CD4-positive, alpha-beta T cell treated with Interleukin-12 subunit alpha and Interleukin-12 subunit beta, for 1 hour (primary cell): ENCODE results near the gene AP4E1.
A peak's percentile ranks its signal among the peaks of the same experiment; 100 is the strongest.
"Not testable (repeated sequence)": the region's sequence is repeated elsewhere in the genome, so short reads cannot be mapped to it uniquely, and the experiment has no call there.

Source experiments
- DNase-seq: peaks from one replicate; pipeline ENCODE4 v3.0.0-alpha.2; 2020

The AP4E1 gene

DNA sequence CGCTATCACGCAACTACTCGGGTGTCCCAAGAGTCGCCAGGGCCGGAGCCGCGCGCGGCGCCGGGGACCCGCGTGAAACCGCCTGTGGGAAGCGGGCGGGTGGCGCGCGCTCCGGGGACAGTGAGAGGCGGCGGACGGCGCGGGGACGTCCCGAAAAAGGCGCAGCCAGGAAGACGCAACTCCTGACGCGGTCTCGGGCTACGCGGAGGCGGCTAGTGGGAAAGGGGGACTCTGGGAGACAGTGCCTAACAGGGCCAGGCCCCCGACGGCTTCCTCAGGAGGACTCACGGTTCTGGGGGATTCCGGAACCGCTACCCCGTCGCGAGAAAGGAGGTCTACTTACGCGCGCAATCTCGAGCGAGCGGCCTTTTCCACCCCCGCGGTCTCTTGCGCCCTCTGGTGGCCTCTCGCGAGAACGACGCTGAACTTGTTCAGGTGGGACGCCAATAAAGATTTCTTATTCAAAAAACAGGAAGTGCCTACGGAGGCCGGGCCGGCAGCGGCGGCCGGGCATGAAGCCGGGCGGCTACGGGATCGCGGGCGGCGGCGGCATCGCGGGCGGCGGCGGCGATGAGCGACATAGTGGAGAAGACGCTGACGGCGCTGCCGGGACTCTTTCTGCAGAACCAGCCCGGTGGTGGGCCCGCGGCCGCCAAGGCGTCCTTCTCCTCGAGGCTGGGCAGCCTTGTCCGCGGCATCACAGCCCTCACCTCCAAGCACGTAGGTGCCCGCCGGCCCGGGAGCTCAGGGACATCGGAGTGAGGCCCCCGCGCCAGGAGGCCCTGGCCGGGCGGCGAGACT is at the start of gene AP4E1:
TSS of gene AP4E1 (plus strand) at position 475 of the 801 bp plus-strand sequence. CDS start at position 571, 96 bp downstream.
- DNase-seq = peak; percentile 96

DNA sequence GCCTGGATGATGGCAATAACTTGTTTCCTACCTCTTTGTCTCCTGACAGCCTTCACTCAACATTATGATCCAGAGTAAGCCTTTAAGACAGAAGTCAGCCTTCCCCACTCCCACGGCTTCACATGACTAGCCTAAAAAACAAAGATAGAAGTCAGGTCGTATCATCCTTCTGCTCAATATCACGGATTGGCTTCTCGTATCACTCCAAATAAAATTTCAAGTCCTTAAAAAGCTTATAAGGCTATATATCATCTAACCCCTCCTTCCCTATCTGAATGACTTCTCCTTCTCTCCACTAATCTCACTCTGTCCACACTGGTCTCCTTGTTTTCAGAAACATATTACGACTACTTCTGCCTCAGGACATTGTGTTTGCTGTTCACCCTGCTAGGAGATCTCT is 47.7 kb upstream of the AP4E1 start:
- DNase-seq = no peak

DNA sequence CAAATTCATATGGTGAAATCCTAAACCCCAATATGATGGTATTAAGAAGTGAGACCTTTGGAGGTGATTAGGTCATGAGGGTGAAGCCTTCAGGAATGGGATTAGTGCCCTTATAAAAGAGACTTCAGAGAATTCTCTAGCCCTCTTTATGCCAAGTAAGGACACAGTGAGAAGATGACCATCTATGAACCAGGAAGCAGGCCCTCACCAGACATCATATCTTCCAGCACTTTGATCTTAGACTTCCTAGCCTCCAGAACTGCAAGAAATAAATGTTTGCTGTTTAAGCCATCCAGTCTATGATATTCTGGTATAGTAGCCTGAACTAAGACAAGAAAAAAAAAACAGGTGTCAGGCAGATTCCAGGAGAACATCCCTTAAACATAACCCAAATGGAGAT is 45.9 kb upstream of the AP4E1 start:
- no peak for DNase-seq

DNA sequence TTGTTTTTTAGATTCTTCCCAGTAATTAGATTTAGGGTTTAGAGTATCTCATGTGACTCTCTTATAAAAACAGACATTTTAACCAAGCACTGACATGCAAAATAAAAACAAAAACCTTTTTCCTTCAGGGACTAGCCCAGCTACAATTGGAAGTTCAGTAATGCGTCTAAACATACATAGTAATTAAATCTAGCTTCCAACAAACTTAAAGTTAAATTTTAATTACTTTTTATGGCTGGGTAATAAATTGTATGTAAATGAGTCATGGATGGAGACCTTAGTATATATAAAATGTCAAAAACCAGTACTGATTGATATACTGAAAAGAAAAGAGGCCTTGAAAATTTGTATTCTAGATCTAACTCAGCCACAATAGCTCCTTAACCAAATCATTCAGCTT is 43.6 kb upstream of the AP4E1 start:
- no peak for DNase-seq

DNA sequence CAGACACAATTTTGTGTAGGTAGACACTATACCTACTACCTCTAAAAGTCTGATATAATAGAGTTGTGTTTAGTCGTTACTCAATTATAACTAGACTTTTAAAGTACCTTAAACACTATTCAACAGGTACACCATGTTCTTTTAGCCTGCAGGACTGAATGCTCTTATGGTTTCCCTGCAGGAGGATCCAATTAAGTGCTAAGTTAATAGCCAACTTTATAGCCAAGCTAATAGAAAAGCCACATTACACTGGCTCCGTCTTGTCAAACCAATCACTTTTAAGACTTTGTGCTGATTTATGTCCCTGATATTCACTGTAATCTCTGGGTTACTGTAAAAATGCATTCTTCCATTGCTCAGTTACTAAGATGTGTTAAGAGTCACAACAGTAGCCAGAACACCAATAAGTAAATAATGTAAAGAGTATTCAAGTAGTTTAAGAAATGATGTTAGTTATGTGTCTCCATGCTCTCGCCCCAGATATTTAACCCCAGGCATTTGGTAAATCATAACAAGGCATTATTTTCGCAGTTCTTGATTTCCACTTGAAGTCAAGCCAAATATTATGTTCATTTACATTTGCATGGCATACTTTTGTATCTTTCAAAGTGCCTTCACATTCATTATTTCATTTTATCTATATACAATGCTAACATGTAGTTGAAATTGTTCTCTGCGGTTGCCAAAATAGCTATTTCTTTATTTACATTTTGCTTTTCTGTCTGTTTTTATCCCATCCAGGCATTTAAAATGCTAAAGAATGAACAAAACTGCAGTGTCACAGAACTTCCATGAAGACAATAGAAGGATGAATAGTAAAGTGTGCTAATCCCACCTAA is 42.7 kb upstream of the AP4E1 start:
- DNase-seq = no peak

DNA sequence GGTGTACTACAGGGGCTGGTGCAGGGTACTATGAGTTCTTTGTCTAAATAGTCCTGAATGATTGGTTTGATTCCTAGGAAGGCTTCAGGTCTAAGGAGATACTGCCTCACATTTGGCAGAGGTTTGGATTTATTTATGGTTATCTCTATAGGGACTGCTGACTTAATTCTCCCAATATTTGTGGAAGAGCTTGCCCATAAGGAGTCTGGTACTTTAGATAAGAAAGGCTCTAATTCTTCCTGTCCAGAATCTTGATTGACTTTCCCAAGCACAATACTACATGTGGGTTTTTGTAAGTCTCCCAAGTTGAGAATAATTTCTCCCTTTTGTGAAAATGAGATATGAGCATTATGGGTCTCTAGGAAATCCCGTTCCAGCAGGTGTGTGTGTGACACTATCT is 36.7 kb upstream of the AP4E1 start:
- DNase-seq = no peak

DNA sequence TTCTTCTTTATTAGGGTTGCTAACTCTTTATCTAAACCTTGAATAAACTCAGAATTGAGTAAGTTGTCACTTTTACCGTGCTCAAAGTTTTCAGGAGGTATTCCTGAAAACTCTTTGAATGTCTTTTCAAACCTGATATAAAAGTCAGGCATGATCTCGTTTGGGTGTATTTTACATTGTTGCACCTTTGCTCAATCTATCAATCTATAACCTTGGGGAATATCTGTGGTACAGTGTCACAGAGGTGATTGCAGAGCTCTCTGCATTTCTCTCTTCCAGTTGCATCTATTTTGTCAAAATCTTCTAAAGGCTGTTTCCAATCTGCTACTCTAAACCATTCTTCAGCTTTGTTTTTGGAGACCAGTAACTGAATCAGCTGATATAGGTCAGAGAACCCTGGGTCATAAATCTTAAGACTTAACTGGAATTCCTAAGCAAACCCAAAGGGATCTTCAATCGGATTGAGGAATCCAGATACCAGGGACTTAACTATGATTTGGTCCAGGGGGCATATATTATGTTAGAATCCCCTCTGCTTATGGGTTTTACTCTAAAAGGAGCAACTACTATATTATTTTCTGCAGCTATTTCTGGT is 35.6 kb upstream of the AP4E1 start:
- DNase-seq = no peak

DNA sequence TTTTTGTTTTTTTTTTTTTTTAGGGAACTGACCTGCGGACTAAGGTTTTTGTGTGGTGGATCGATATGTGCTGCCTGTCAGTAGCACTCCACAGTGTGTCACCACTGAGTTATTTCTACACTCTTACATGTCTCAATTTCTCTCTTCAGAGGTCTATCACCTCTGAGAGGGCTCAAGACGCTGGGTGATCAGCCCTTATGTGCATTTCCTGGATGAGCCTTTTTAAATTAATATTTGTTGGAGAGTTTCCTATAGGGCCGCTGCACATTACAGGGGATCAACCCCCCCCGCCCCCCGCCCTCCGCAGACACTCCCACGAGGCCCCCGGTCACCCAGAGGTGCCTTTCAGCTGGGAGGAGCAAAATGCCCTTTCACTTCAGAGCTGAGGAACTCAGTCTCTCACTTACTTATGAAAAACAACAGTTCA is 34.5 kb upstream of the AP4E1 start:
- no peak for DNase-seq

DNA sequence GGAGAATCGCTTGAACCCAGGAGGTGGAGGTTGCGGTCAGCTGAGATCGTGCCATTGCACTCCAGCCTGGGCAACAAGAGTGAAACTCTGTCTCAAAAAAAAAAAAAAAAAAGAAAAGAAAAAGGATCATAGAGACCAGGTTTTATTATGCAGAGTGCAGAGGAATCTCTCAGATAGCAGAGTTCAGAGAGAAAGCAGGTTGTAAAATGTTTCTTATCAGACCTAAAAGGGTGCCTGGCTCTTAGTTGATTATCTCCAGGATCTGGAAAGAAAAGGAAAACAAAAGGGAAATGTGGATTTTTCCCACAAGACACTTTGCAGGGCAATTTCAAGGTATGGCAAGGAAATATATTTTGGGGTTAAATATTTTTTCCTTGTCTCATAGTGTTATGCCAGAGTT is 33.2 kb upstream of the AP4E1 start:
- not testable (repeated sequence) for DNase-seq

DNA sequence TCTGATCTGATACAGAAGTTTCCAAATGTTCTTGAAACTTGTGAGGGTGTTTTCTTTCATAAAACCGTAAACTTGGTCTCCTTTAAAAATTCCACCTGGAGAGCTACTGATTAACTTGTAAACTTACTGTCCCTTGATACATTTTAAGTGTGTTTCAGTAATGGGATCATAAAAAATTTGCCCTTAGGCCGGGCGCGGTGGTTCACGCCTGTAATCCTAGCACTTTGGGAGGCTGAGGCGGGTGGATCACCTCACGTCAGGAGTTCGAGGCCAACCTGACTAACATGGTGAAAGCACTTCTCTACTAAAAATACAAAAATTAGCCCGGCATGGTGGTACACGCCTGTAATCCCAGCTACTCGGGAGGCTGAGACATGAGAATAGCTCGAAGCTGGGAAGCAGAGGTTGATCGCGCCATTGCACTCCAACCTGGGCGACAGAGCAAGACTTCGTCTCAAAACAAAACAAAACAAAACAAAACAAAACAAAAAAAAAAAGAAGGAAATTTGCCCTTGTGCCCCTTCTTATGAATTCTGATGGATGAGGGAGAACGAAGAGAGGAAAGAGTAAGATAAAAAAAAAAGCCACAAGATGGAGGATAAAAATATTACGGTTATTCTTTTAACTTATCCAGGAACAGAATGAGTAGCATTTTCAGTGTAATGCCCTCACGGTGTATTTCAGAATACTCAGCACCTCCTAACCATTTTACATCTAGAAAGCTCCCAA is 32.1 kb upstream of the AP4E1 start:
- DNase-seq = no peak

DNA sequence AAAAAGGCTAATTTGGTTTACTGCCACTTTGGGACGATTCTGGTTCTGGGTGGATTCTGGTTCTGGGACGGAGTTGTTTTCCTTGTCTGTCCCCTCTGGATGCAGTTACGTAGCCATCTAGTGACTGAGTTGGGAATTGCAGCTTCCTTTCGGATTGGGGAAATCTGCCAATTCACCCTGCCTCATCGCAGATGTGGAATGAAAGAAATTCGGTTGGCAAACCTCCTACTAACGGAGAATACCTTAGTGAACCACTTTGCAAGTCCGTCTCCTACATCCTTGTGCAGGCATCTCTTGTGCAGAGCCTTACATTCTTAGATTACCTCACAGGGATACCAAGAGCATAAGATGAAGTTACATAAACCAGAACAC is 31.5 kb upstream of the AP4E1 start:
- DNase-seq = peak; percentile 79

DNA sequence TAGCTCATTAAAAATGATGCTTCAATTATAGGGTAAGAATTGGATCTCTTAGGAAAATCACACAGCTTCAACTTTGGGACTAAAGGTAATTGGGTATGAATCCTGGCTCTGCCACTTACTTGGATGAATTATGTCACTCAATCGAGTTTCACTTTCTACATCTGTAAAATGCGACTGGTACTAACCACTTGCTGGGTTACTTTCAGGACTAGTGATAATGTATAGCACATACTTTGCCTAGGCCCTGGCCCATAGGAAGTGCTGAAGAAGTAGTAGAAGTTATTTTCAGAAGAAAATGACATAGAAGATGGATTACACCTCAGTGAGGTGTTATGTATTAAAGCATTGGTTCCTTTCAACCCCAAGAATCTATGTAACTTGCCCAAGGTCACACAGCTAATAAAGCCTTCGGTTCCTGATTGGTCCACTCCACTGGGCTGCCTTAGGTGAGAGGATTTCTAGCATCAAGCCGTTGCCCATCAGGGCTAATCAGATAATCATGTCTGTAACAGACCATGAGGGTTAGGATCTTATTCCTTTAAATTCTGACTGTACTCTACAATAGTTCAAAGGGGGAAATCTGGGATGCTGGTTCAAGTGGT is 29.4 kb upstream of the AP4E1 start:
- peak; percentile 7 for DNase-seq

DNA sequence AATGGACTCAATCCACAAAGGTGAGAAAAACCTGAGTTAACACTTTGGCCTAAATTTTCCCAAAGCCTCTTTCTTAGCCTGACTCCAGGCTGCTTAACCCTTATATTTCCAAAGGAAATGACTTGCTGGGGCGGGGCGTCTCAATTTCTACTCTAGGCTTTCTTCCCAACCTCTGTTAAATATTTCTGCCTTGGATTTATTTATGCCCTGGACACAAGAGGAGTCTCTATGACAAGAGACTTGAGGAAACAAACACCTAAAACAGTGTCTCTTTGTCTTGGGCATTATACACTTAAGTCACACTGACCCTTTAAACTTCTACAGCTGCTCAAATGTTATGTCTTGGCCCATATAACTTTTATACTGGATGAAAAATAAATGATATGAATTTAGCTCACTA is 28.3 kb upstream of the AP4E1 start:
- no peak for DNase-seq

DNA sequence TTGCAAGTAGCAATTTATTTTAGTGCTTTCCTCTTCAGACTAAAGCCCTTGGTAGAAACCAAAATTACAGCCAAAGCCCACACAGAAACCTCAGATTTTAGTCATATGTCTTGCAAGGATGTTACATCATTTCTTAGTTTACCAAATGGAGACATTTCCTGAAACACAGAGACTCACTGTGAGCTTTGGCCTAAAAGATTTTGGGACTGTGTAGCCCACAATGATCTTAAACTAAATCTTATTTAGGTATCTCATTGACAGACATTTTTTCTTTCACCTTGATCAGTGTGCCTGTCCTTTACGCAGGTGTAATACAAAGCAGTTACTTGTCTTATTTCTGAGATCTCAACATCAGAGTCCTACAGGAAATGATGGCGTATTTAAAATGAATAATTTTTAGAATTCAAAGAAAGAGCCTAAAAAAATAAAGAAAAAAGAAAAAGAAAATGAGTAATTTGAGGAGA is 27.8 kb upstream of the AP4E1 start:
- no peak for DNase-seq

DNA sequence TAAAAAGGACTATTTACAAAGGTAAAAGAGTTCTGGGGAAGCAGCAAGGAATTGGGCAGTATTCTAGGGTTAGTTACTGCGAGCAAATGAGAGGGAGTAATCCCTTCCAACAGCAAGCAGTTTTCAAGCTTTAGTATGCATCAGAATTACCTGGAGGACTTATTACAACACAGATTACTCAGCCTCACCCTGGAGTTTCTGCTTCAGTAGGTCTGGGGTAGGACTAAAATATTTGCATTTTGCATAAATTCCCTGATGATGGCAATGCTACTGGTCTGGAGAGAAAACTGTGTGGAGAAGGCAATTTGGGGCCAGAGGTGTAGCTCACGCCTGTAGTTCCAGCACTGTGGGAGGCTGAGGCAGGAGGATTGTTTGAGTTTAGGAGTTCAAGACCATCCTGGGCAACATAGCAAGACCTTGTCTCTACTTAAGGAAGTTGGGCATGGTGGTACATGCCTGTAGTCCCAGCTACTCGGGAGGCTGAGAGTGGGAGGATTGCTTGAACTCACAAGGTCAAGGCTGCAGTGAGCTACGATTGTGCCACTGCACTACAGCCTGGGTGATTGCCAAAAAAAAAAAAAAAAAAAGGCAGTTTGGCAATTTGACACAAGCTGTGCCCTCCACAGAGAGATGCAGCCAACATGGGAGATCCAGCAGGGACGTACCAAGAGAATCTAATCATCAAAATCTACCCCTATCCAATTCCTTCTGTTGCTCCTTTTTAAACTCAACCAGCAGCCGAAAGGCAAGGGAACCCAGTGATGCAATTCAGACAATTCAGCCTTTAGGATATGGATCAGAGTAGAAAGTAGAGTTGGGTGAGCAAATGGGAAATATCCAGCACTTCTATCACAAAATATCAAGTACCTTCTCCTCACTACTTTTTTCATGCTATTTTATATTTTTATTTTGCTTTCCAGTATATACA is 27.1 kb upstream of the AP4E1 start:
- DNase-seq = no peak

DNA sequence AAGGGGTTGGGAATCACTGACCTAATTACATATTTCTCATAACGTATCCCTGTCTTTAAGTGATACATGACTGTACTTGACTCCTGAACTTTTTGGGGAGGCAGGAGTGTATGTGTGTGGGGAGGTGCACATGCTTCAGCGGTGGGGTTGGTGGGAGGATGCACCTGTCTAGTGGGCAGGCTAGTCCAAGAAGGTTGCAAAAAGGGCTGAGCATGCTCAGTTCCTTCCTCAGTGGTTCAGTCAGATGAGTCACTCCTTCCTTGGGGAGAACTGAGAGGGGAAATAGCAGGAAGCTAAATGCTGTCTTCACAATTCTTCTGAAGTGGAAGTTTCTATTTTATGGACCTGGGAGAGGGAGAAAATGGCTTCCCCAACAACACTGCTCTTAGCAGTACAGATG is 24.6 kb upstream of the AP4E1 start:
- peak; percentile 7 for DNase-seq

DNA sequence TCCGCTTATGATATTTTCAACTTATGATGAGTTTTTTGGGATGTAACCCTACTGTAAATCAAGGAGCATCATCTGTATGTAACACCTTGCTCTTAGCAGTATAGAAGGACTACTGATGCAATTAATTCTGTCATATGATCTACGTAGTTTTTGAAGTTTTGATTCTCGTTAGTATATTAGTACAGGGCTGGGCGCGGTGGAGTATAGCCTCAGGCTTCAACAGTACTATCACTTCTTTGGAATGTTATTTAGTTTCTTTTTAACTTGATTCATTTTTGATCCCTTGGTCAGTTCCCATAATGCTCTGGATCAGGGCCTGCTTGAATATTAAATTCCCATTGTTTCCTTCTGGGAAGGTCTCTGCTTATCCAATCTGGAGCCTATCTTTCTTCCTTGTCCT is 23.9 kb upstream of the AP4E1 start:
- no peak for DNase-seq

DNA sequence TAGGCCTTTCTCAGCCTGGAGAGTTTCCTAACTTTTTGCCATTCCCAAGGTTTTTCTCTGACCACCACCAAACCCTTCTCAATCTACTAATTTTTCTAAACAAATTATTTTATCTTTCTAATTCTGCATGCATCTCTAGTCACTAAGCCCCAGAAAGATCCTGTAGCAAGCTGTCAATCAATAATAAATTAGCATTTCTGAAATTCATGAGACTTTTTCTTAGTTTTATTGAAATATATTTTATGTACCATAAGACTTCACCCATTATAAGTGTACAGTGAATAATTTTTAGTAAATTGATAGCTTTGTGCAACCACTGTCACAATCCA is 22.4 kb upstream of the AP4E1 start:
- DNase-seq = no peak

DNA sequence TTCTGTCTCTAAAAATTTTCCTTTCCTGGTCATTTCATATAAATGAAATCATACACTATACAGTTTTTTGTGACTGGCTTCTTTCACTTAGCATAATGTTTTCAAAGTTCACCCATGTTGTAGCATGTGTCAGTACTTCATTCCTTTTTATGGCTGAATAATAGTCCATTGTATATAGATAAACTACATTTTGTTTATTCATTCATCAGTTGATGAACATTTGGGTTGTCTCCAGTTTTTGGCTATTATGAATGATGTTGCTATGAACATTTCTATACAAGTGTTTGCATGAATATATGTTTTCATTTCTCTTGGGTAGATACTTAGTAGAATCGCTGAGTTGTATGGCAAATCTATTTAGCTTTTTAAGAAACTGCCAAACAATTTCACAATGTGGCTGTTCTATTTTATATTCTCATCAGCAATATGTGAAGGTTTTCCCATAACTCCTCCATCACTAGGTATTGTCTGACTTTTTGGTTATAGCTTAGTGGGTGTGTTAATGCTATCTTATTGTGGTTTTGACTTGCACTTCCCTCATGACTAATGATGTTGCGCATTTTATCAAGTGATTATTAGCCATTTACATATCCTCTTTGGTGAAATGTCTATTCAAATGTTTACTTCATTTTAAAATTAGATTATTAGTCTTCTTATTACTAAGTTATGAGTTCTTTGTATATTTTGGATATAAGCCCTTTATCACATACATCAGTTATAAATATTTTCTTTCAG is 21.7 kb upstream of the AP4E1 start:
- DNase-seq = no peak

DNA sequence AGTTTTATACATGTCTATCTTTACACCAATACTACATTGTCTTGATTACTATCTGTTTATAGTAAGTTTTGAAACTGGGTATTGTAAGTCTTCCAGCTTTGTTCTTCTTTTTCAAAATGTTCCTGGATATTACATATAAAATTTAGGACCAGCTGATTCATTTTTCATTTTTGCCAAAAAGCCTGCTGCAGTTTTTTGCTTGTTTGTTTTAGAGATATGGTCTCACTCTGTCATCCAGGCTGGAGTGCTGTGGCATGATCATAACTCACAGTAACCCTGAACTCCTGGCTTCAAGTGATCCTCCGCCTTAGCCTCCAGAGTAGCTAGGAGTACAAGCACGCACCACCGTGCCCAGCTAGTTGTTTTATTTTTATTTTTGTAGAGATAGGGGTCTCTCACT is 20.4 kb upstream of the AP4E1 start:
- no peak for DNase-seq

DNA sequence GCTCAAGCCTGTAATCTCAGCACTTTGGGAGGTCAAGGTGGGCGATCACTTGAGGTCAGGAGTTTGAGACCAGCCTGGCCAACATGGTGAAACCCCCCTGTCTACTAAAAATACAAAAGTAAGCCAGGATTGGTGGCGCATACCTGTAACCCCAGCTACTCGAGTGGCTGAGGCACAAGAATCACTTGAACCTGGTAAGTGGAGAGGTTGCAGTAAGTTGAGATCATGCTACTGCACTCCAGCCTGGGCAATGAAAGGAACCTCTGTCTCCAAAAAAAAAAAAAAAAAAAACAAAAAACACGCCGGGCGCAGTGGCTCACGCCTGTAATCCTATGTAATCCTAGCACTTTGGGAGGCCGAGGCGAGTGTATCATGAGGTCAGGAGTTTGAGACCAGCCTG is 18.9 kb upstream of the AP4E1 start:
- DNase-seq = no peak
